Measurements from ENCODE around the gene INSR. TPM values are rescaled to one million over a fixed set of nuclear protein-coding genes. Genes with fewer than 3 reads are reported as not detected.

INSR gene
- total RNA-seq, 1 experiment from 2014 or later = 35.9 TPM

DNA sequence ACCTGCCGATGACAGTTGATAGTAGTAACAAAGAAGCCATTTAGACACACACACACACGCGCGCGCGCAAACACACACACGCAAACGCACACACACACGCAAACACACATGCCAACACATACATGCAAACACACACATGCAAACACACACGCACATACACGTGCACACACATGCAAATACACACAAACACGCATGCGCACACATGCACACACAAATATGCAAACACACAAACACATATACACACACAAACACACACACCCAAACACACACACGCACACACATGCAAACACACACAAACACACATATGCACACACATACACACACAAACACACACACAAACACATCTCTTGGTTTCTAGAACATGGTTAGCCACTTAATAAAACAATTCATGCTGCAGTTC, 174.6 kb downstream of the INSR start (continued):
- TF ChIP-seq ATF1 (CRISPR knock-in tag; IDR thresholded peaks at IDR 0.05) (no peak), CREM (CRISPR knock-in tag; IDR thresholded peaks at IDR 0.05) (no peak), ZNF263 (CRISPR knock-in tag; IDR thresholded peaks at IDR 0.05; ENCODE audit: low read depth) (no peak), MXD4 (CRISPR knock-in tag; IDR thresholded peaks at IDR 0.05; ENCODE audit: borderline replicate concordance) (no peak), TEAD1 (CRISPR knock-in tag; IDR thresholded peaks at IDR 0.05) (no peak), ZNF317 (CRISPR knock-in tag; IDR thresholded peaks at IDR 0.05; ENCODE audit: borderline replicate concordance, low read depth) (no peak), NFYB (CRISPR knock-in tag; conservative IDR thresholded peaks at IDR 0.05; ENCODE audit: low read depth) (no peak)
- TF ChIP-seq, protein P1, sequence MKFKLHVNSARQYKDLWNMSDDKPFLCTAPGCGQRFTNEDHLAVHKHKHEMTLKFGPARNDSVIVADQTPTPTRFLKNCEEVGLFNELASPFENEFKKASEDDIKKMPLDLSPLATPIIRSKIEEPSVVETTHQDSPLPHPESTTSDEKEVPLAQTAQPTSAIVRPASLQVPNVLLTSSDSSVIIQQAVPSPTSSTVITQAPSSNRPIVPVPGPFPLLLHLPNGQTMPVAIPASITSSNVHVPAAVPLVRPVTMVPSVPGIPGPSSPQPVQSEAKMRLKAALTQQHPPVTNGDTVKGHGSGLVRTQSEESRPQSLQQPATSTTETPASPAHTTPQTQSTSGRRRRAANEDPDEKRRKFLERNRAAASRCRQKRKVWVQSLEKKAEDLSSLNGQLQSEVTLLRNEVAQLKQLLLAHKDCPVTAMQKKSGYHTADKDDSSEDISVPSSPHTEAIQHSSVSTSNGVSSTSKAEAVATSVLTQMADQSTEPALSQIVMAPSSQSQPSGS (CRISPR knock-in tag; IDR thresholded peaks at IDR 0.05; ENCODE audit: borderline replicate concordance, low read depth) = no peak
- TF ChIP-seq, protein P2, sequence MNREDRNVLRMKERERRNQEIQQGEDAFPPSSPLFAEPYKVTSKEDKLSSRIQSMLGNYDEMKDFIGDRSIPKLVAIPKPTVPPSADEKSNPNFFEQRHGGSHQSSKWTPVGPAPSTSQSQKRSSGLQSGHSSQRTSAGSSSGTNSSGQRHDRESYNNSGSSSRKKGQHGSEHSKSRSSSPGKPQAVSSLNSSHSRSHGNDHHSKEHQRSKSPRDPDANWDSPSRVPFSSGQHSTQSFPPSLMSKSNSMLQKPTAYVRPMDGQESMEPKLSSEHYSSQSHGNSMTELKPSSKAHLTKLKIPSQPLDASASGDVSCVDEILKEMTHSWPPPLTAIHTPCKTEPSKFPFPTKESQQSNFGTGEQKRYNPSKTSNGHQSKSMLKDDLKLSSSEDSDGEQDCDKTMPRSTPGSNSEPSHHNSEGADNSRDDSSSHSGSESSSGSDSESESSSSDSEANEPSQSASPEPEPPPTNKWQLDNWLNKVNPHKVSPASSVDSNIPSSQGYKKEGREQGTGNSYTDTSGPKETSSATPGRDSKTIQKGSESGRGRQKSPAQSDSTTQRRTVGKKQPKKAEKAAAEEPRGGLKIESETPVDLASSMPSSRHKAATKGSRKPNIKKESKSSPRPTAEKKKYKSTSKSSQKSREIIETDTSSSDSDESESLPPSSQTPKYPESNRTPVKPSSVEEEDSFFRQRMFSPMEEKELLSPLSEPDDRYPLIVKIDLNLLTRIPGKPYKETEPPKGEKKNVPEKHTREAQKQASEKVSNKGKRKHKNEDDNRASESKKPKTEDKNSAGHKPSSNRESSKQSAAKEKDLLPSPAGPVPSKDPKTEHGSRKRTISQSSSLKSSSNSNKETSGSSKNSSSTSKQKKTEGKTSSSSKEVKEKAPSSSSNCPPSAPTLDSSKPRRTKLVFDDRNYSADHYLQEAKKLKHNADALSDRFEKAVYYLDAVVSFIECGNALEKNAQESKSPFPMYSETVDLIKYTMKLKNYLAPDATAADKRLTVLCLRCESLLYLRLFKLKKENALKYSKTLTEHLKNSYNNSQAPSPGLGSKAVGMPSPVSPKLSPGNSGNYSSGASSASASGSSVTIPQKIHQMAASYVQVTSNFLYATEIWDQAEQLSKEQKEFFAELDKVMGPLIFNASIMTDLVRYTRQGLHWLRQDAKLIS (CRISPR knock-in tag; IDR thresholded peaks at IDR 0.05; ENCODE audit: borderline replicate concordance) = no peak
- TF ChIP-seq, protein P3, sequence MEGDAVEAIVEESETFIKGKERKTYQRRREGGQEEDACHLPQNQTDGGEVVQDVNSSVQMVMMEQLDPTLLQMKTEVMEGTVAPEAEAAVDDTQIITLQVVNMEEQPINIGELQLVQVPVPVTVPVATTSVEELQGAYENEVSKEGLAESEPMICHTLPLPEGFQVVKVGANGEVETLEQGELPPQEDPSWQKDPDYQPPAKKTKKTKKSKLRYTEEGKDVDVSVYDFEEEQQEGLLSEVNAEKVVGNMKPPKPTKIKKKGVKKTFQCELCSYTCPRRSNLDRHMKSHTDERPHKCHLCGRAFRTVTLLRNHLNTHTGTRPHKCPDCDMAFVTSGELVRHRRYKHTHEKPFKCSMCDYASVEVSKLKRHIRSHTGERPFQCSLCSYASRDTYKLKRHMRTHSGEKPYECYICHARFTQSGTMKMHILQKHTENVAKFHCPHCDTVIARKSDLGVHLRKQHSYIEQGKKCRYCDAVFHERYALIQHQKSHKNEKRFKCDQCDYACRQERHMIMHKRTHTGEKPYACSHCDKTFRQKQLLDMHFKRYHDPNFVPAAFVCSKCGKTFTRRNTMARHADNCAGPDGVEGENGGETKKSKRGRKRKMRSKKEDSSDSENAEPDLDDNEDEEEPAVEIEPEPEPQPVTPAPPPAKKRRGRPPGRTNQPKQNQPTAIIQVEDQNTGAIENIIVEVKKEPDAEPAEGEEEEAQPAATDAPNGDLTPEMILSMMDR (IDR thresholded peaks at IDR 0.05) = no peak
- TF ChIP-seq, protein P4, sequence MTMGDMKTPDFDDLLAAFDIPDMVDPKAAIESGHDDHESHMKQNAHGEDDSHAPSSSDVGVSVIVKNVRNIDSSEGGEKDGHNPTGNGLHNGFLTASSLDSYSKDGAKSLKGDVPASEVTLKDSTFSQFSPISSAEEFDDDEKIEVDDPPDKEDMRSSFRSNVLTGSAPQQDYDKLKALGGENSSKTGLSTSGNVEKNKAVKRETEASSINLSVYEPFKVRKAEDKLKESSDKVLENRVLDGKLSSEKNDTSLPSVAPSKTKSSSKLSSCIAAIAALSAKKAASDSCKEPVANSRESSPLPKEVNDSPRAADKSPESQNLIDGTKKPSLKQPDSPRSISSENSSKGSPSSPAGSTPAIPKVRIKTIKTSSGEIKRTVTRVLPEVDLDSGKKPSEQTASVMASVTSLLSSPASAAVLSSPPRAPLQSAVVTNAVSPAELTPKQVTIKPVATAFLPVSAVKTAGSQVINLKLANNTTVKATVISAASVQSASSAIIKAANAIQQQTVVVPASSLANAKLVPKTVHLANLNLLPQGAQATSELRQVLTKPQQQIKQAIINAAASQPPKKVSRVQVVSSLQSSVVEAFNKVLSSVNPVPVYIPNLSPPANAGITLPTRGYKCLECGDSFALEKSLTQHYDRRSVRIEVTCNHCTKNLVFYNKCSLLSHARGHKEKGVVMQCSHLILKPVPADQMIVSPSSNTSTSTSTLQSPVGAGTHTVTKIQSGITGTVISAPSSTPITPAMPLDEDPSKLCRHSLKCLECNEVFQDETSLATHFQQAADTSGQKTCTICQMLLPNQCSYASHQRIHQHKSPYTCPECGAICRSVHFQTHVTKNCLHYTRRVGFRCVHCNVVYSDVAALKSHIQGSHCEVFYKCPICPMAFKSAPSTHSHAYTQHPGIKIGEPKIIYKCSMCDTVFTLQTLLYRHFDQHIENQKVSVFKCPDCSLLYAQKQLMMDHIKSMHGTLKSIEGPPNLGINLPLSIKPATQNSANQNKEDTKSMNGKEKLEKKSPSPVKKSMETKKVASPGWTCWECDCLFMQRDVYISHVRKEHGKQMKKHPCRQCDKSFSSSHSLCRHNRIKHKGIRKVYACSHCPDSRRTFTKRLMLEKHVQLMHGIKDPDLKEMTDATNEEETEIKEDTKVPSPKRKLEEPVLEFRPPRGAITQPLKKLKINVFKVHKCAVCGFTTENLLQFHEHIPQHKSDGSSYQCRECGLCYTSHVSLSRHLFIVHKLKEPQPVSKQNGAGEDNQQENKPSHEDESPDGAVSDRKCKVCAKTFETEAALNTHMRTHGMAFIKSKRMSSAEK (CRISPR knock-in tag; IDR thresholded peaks at IDR 0.05; ENCODE audit: borderline replicate concordance) = no peak
- TF ChIP-seq, protein P5, sequence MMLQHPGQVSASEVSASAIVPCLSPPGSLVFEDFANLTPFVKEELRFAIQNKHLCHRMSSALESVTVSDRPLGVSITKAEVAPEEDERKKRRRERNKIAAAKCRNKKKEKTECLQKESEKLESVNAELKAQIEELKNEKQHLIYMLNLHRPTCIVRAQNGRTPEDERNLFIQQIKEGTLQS (CRISPR knock-in tag; conservative IDR thresholded peaks at IDR 0.05) = no peak
- TF ChIP-seq, protein P6, sequence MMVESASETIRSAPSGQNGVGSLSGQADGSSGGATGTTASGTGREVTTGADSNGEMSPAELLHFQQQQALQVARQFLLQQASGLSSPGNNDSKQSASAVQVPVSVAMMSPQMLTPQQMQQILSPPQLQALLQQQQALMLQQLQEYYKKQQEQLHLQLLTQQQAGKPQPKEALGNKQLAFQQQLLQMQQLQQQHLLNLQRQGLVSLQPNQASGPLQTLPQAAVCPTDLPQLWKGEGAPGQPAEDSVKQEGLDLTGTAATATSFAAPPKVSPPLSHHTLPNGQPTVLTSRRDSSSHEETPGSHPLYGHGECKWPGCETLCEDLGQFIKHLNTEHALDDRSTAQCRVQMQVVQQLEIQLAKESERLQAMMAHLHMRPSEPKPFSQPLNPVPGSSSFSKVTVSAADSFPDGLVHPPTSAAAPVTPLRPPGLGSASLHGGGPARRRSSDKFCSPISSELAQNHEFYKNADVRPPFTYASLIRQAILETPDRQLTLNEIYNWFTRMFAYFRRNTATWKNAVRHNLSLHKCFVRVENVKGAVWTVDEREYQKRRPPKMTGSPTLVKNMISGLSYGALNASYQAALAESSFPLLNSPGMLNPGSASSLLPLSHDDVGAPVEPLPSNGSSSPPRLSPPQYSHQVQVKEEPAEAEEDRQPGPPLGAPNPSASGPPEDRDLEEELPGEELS (CRISPR knock-in tag; IDR thresholded peaks at IDR 0.05) = no peak

Measured in WTC11 (cell line).